G401.6 (cell line): Measurements from ENCODE around the gene COL20A1.
A peak's percentile ranks its signal among the peaks of the same experiment; 100 is the strongest.

ENCODE experiments used
- FAIRE-seq: peaks from 2 replicates; lab custom pipeline; 2012; peaks lifted over from hg19 to GRCh38; lab: Jason Lieb, UNC

Gene COL20A1

GRCh38 chr20:63320616-63321147 is 27.7 kb downstream of the COL20A1 start:
- no peak for FAIRE-seq

- no peak for FAIRE-seq
Measured at GRCh38 chr20:63321148-63321831, 28.3 kb downstream of the COL20A1 start.

DNA sequence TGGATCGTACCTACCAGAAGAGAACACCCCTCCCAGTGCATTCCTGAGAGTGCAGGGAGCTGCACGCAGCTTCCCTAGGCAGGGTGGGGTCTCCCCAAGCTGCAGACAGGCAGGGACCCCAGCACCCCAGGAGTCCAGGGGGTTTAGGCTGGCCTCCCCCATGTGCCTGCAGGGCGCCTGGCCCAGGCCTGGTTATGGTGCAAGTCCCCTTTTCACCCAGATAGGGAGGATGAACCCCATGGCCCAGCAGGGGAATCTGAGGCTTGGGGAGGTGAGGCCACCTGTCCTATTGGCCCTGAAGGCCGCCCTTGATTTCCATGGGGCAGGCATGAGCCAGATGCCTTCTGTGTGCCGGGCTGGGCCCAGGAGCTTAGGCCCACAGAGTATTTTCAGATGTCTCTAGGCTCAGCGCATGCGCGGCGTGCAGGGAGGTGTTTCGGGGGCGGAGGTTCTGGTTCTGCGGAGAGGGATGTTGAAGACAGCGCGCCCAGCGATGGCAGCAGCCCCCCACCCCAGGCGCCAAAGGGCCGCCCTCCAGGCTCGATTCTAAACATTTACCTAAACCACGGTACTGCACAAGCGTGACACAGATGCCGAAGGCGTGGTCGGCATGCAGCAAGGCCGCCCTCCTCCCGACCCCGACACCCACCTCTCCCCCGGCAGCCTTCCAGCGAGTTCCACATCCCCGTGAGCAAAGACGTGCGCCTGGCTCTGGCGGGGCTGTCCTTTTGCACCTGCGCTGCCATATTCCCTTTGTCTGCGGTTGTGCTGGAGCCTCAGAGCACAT is 29.4 kb downstream of the COL20A1 start:
- no peak for FAIRE-seq

- no peak for FAIRE-seq
Measured at GRCh38 chr20:63322933-63323273, 29.9 kb downstream of the COL20A1 start.

GRCh38 chr20:63323357-63323981 is 30.5 kb downstream of the COL20A1 start:
- peak; percentile 3 for FAIRE-seq

- no peak for FAIRE-seq
Measured at GRCh38 chr20:63325021-63325471, 32.1 kb downstream of the COL20A1 start.

- no peak for FAIRE-seq
Measured at GRCh38 chr20:63325554-63326313, 32.7 kb downstream of the COL20A1 start.

GRCh38 chr20:63326314-63327230 is 33.6 kb downstream of the COL20A1 start:
- FAIRE-seq, result no peak

GRCh38 chr20:63327231-63327745 is 34.3 kb downstream of the COL20A1 start:
- FAIRE-seq, result no peak

- no peak for FAIRE-seq
Measured at GRCh38 chr20:63328026-63328700, 35.2 kb downstream of the COL20A1 start.

GRCh38 chr20:63328718-63329275 is 35.8 kb downstream of the COL20A1 start:
- FAIRE-seq, result no peak

GRCh38 chr20:63329331-63330083 is 36.5 kb downstream of the COL20A1 start:
- no peak for FAIRE-seq

- no peak for FAIRE-seq
Measured at GRCh38 chr20:63330084-63330760, 37.2 kb downstream of the COL20A1 start.

DNA sequence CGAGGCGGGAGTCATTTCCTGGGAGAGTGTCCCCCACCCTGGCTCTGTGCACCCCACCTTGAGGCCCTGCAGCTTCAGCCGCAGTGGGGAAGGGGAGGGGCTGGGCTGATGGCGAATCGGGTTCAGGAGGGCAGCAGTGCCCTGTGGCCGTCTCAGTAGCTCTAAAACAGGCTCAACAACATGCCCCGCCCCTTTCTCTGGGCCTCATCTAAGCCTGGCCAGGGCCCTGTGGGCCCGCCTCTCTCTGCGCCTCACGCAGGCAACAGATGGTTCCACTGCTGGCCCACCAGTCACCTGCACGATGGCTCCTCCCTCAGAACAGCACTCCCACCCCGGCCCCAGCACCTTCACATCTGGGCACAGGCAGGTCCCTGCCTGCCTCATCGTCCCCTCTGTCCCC is 38.0 kb downstream of the COL20A1 start:
- FAIRE-seq, result no peak

- FAIRE-seq, result no peak
Measured at GRCh38 chr20:63331741-63332400, 38.9 kb downstream of the COL20A1 start.

GRCh38 chr20:63332488-63333240 is 39.7 kb downstream of the COL20A1 start:
- FAIRE-seq, result no peak

- no peak for FAIRE-seq
Measured at GRCh38 chr20:63333241-63333836, 40.4 kb downstream of the COL20A1 start.
